Bronchial epithelial cell (primary cell): ENCODE data around the gene RNF39. TPM values are rescaled to one million over a fixed set of nuclear protein-coding genes. Genes with fewer than 3 reads are reported as not detected.

Source experiments
- DNase-seq: peaks from one replicate; pipeline ENCODE4 v3.0.0-alpha.2; 2010; ENCODE audit warnings: low read depth
- FAIRE-seq: peaks from 2 replicates; lab custom pipeline; 2011; peaks lifted over from hg19 to GRCh38; lab: Jason Lieb, UNC
- H3K27me3 ChIP-seq: 2 replicates; pipeline ENCODE4 v1.5.1; 2011; ENCODE audit warnings: low read length; ENCODE audit not compliant: control insufficient read depth, insufficient read depth
- H3K36me3 ChIP-seq: 2 replicates; pipeline ENCODE4 v1.5.1; 2011; ENCODE audit warnings: low read length; ENCODE audit not compliant: control insufficient read depth, insufficient read depth
- H3K4me3 ChIP-seq: 2 replicates; pipeline ENCODE4 v1.5.1; 2011; ENCODE audit warnings: mild to moderate bottlenecking, low read depth, low read length, control low read depth
- total RNA-seq: library from RNA; depleted of rRNA; stranded (reverse); fragments of >200 nt; gene quantifications from 2 replicates; pipeline ENCODE4 v1.2.1, GENCODE V29; 2014
- TF ChIP-seq, protein P1 (sequence below): IDR thresholded peaks from 2 replicates; pipeline ENCODE4 v1.5.1; 2011; ENCODE audit warnings: mild to moderate bottlenecking, moderate library complexity, low read length, control low read depth, inconsistent platforms; ENCODE audit not compliant: insufficient read depth, severe bottlenecking

Gene RNF39
- total RNA-seq, 1 donor from 2014 or later, result 1.6 TPM

DNA sequence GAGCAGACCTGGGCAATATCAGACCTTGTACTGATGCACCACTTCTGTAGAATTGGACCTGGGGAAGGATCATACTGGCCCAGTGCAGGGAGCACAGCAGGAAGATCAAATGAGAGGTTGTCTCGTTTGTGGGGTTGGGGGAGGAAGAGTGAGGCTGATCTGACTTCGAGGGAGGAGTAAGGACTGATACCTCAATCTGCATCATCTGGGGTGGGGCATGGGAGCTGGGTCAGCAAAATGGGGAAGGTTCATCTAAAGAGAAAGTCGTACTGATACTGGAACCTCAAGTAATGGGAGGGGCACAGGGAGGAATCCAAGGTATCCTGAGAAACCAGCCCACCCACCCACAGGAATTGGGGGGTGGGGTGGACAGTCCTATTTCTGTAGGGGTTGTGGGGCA is 3.7 kb downstream of the RNF39 start:
- no peak for FAIRE-seq
- Histone ChIP-seq H3K36me3 (peaks cover 16% of the 10 kb centered on the region), H3K27me3 (no peaks in the 10 kb centered on the region), H3K4me3 (no peak overlapping the region)
- TF ChIP-seq, protein P1, sequence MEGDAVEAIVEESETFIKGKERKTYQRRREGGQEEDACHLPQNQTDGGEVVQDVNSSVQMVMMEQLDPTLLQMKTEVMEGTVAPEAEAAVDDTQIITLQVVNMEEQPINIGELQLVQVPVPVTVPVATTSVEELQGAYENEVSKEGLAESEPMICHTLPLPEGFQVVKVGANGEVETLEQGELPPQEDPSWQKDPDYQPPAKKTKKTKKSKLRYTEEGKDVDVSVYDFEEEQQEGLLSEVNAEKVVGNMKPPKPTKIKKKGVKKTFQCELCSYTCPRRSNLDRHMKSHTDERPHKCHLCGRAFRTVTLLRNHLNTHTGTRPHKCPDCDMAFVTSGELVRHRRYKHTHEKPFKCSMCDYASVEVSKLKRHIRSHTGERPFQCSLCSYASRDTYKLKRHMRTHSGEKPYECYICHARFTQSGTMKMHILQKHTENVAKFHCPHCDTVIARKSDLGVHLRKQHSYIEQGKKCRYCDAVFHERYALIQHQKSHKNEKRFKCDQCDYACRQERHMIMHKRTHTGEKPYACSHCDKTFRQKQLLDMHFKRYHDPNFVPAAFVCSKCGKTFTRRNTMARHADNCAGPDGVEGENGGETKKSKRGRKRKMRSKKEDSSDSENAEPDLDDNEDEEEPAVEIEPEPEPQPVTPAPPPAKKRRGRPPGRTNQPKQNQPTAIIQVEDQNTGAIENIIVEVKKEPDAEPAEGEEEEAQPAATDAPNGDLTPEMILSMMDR, result no peak
- DNase-seq, result no peak

DNA sequence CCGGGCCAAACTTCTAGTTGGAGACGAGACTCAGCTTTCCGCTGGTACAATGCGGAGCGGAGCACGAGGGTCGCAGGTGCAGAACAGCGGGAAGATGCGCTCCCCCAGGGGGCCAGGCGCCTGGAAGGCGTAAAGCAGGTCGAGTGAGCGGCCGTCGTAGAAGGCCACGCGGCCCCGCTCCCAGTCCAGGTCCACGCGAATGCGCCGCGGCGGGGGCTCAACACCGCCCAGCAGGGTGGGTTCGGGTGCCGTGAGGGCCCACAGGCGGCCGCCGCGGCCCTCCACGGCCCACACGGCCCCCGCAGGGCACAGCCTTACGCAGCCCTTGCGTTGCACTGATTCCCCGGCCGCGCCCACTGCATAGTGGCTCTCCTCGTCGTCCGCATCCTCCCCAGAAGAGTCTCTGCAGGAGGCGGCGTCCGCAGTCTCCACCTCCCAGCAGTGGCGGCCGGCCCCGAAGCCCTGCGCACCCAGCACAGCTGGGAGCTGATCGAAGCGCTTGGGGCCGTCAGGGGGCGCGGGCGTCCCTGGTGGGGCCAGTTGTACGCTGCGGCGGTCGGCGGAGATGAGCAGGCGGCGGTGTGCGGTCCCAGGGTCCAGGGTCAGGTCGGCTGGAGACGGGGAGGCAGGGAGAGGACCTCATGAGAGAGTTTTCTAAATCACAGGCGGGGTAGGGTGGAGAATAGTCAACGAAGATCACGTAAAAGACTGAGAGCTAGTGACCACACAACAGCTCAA is 4.3 kb downstream of the RNF39 start:
- H3K27me3 ChIP-seq, result no peaks in the 10 kb centered on the region
- no peak overlapping the region for H3K4me3 ChIP-seq
- no peak for FAIRE-seq
- DNase-seq, result no peak
- peaks cover 16% of the 10 kb centered on the region for H3K36me3 ChIP-seq
- TF ChIP-seq, protein P1, result no peak

DNA sequence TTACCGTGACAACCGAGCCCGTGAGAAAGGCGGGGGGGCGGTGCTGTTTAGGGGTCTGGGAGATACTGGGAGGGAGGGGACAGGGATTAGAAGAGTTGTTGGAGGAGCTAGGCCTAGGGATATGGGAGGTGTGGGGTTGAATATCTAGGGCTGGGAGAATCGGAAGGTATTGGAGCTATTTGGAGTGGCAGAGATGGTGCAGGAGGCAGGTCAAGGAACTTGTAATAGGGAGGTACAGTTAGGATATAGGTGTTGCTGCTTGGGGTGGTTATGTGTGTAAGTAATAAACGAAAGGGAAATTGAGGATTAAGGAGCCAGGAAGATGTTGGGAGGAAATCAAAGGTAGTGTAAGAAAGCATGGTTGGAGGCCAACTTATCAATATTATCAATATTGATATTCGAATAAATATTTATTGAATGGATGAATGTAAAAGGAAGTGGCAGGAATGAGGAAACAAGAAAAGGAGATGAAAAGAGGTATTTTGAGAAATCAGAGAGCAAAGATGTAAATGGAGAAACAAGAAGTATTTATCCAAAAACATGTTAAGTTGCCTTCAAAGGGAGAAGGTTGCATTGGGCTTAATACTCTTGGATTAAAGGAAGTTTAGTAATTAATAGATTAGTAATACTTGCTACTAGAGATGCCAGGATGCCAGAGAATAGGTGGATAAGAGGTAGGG is 8.0 kb downstream of the RNF39 start:
- Histone ChIP-seq H3K4me3 (peak overlapping the region; percentile 78), H3K27me3 (no peaks in the 10 kb centered on the region), H3K36me3 (peaks cover 16% of the 10 kb centered on the region)
- FAIRE-seq (no peak), DNase-seq (no peak)
- TF ChIP-seq, protein P1, result no peak

DNA sequence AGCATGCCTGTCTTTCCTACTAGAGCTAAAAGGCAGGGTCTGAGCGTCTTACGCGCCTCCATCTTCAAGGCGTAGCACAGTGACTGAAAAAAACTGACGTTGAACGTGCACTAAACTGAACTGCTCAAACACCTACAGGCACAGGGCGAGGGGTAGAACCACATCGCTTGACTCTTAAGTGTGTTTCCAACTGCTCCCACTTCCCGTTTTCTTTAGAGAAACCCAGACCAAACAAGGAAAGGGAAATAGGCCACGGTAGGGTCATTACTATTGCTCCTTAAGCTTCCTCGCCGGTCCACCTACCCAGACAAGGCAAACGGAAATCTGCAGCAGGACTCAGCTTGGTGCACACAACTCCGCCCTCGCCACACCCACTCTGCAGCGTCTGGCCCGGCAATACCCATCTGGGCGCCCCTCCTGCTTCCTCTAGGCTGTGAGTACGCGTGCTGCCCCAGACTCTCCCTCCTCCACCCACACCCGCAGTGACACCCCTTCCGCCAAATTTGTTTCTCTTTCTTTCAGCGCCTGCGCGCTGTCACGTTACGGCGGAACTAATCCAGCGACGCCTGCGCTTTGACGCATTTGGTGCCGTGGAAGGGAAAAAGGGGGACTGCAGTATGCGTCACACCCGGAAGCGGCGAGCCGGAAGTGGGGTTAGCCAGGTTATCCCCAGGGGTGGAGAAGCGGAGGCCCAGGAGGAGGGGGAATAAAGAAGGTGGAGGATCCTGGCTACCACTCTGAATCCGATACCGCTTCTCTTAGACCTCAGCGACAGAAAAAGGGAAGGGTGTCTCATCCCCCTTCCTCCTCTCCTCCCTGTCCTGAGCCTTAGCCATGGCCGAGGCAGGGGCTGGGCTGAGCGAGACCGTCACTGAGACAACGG is 8.8 kb downstream of the RNF39 start, which contains the start of gene PPP1R11:
PPP1R11 (plus strand) TSS at position 622 of the 883 bp plus-strand sequence; CDS start at position 835, 213 bp downstream.
- TF ChIP-seq, protein P1, result no peak
- Histone ChIP-seq H3K4me3 (peak within 1 kb of the TSS; percentile 78), H3K36me3 (peaks cover 10% of the 10 kb centered on the region), H3K27me3 (no peaks in the 10 kb centered on the region)
- FAIRE-seq (peak; percentile 95), DNase-seq (peak; percentile 98)

DNA sequence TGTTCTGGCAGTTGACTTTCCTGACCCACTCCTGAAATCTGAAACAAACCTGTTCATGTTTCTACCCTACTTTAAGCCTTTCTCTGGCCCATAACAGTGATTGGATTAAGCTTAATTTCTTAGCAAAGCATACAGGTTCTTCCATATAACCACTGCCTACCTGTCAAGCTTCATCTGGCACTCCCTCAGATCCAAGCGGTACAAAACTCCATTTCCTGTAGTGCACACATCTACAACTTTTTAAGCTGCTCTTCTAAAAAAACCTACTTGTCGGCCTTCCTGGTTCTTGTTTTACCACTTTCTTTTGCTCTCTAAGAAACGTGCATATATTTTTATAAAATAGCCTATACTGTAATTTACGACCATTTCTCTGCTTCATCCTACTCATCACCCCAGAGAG is 9.5 kb downstream of the RNF39 start:
- peaks cover 8% of the 10 kb centered on the region for H3K36me3 ChIP-seq
- TF ChIP-seq, protein P1, result no peak
- peak overlapping the region; percentile 78 for H3K4me3 ChIP-seq
- no peak for DNase-seq
- FAIRE-seq, result no peak
- no peaks in the 10 kb centered on the region for H3K27me3 ChIP-seq
